Epithelial cell of esophagus (primary cell): ENCODE data around the gene NAA11.
"Not testable (repeated sequence)": the region's sequence is repeated elsewhere in the genome, so short reads cannot be mapped to it uniquely, and the experiment has no call there.

Experiments used
- DNase-seq: peaks from one replicate; pipeline ENCODE4 v3.0.0; 2010; ENCODE audit warnings: low read depth
- H3K4me3 ChIP-seq: 2 replicates; pipeline ENCODE4 v1.5.1; 2011; ENCODE audit warnings: mild to moderate bottlenecking, low read length, control low read depth
- TF ChIP-seq, protein P1 (sequence below): IDR thresholded peaks from 2 replicates; pipeline ENCODE4 v1.5.1; 2011; ENCODE audit warnings: low read depth, mild to moderate bottlenecking, low read length, control low read depth, inconsistent platforms; ENCODE audit not compliant: insufficient read depth; ENCODE audit errors: missing control alignments

NAA11 gene

GRCh38 chr4:79288185-79288584 is 37.7 kb downstream of the NAA11 start:
- no peak for DNase-seq
- TF ChIP-seq, protein P1, sequence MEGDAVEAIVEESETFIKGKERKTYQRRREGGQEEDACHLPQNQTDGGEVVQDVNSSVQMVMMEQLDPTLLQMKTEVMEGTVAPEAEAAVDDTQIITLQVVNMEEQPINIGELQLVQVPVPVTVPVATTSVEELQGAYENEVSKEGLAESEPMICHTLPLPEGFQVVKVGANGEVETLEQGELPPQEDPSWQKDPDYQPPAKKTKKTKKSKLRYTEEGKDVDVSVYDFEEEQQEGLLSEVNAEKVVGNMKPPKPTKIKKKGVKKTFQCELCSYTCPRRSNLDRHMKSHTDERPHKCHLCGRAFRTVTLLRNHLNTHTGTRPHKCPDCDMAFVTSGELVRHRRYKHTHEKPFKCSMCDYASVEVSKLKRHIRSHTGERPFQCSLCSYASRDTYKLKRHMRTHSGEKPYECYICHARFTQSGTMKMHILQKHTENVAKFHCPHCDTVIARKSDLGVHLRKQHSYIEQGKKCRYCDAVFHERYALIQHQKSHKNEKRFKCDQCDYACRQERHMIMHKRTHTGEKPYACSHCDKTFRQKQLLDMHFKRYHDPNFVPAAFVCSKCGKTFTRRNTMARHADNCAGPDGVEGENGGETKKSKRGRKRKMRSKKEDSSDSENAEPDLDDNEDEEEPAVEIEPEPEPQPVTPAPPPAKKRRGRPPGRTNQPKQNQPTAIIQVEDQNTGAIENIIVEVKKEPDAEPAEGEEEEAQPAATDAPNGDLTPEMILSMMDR: no peak
- H3K4me3 ChIP-seq: no peak overlapping the region

DNA sequence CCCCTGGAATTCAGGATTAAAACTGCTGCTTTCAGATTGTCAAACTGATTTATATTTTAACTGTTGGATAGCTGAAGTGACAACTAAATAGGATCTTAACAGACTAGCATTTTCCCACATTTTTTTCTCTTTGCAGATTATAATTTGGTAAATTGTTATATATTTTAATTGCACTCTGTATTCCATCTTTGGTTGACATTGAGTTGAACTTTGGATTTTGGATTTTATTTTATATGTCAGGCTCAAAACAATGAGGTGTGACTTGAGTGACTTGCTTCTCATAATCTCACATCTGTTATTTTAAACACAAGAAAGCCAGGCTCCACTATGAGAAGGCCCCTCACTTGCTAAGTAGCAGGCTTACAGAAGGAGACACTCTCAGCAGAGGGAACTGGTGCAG is 38.1 kb downstream of the NAA11 start:
- DNase-seq: no peak
- no peak overlapping the region for H3K4me3 ChIP-seq
- TF ChIP-seq, protein P1: no peak

DNA sequence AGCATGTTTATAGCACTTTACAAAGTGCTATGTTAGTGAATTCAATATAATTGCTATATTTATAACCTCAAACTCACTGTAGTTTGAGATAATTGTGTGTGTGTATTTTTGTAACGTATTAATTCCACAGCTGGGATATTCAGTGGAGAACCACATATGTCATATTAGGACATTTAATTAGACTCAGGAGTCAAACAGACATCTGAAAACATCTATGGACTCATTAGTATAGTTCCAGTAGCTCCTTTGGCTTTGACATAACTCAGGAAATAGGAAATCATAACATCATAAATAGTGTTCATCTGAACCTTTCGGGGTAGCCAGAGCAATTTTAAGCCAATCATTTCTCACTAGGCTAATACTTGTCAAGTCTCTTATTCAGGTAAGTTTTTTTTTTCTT is 38.8 kb downstream of the NAA11 start:
- TF ChIP-seq, protein P1: no peak
- H3K4me3 ChIP-seq: no peak overlapping the region
- DNase-seq: no peak

- H3K4me3 ChIP-seq: no peak overlapping the region
- TF ChIP-seq, protein P1: no peak
- DNase-seq: no peak
These were observed 44.1 kb downstream of the NAA11 start for GRCh38 chr4:79281566-79282359.

DNA sequence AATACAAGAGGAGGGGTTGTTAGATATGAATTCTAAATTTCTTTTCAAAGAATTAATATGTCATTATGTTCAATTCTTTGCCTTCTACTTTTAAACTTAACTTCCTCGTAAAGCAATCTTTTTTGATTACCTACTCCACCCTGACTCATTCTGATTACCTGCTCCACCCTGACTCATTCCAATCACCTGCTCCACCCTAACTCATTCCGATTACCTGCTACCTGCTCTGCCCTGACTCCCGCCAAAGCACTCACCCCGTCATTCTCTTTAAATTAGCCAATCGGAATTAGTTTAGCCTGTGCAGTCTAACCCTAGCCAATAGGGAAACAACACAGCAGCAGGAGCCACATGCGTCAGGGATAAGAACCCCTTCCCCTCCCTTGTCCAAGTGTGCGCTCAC is 48.4 kb downstream of the NAA11 start:
- DNase-seq, H3K4me3 ChIP-seq: not testable (repeated sequence)

- no peak for DNase-seq
- TF ChIP-seq, protein P1: no peak
- H3K4me3 ChIP-seq: no peak overlapping the region
These were observed 51.9 kb downstream of the NAA11 start for GRCh38 chr4:79273915-79274314.

GRCh38 chr4:79272761-79273160 is 53.1 kb downstream of the NAA11 start:
- no peak overlapping the region for H3K4me3 ChIP-seq
- TF ChIP-seq, protein P1: no peak
- DNase-seq: no peak

DNA sequence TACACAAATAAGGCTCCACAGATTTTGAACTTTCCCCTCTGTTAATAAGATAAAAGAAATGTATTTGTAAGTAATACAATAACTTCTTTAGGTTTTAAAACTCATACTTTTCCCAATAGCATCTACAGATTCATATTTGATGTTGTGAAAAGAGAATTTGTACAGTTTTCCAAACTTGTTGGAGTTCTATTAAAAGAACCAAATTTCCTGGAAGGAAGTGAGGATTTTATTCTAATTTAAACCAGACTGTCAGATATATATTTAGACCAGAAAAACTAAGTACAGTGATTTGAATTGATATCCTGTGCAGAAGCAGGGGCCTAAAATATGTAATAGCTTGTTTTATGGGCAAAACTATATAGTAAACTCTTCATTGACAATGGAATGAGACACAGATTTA is 53.7 kb downstream of the NAA11 start:
- DNase-seq: no peak
- H3K4me3 ChIP-seq: no peak overlapping the region
- TF ChIP-seq, protein P1: no peak
